Measurements from ENCODE around the gene PELI1.

The PELI1 gene

DNA sequence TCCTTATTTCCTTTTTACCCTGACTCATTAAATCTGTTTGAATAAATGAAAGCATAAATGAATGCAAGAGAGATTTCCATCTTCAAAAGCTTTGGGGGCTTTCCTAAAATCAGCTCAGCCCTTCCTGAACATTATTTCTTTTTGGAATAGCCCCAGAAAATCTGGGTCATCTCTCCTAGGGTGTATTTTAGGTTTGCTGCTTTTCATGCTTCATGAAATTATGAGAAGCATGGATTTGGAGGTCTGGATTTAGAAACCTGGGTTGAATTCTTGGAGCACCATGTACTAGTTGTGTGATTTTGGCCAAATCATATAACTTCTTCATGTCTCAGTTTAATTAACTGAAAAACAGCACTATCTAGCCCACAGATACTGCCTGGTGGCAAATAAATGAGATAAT, 24.0 kb upstream of the PELI1 start:
- CTCF ChIA-PET = interaction anchor here (1.0 to 1.3 kb wide), 2 partner anchors 9 to 10 kb away, joined by 3 to 4 read pairs; no protein-coding TSS in a partner anchor
- Histone ChIP-seq H3K4me1 (ENCODE audit: control extremely low read depth in 1 of 4, control insufficient read depth in 4 of 4, insufficient read depth in 4 of 4, low read length in 3 of 4) (no peaks in the 10 kb centered on the region), H3K27ac (ENCODE audit: insufficient read depth in 1 of 2, low read depth in 1 of 2, low read length in 2 of 2, poor library complexity in 1 of 2, severe bottlenecking in 2 of 2) (no peak overlapping the region), H3K36me3 (ENCODE audit: control insufficient read depth in 4 of 4, insufficient read depth in 4 of 4, low read length in 3 of 4) (no peaks in the 10 kb centered on the region), H3K27me3 (replicated peaks in 2 of 5; ENCODE audit: control insufficient read depth in 4 of 5, insufficient read depth in 5 of 5, low read length in 4 of 5) (no peaks in the 10 kb centered on the region), H3K4me3 (ENCODE audit: control insufficient read depth in 1 of 7, extremely low read depth in 1 of 7, insufficient read depth in 4 of 7, low read depth in 2 of 7, low read length in 6 of 7) (no peak overlapping the region), H3K9me3 (ENCODE audit: control extremely low read depth in 1 of 5, control insufficient read depth in 4 of 5, insufficient read depth in 2 of 5, low read depth in 1 of 5, low read length in 4 of 5) (no peaks in the 10 kb centered on the region)
- DNase-seq = no peak
- POLR2A ChIA-PET = no interaction called here

DNA sequence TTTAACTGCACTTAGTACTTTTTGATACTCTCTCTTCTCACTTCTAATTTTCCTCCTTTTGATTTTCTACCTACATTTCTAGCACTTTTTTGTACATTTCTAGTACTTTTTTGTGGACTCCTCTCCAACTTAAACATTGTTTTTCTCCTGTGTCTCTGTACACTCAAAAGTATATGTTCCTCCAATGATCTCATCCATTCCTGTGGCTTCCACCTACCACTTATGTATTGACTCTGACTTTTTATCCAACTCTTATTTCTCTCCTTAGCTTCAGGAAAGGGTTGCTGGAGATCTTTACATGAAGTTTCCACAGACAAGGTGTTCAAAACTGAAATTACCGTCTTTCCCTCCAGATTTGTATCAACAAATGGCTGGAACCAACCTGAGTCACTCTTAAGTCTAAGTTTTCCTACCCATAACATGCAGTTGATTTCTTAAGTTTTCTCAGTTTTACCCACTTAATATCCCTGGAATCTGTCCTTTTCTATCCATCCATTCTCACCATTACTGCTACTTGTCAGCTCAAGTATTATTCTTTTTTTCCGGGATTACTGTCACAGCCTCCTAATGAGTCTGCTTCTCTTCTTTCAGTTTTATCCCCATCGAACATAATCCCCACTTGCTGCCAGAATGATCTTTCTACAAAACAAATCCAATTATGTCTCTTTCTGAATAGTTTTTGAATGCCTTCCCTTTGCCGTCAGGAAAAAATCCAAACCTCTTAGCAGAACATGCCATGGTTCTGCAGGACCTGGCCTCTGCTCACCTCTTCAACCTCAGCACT, 22.6 kb upstream of the PELI1 start:
- no peaks in the 10 kb centered on the region for H3K27me3 ChIP-seq (replicated peaks in 2 of 5; ENCODE audit: control insufficient read depth in 4 of 5, insufficient read depth in 5 of 5, low read length in 4 of 5)
- CTCF ChIA-PET = no interaction called here

DNA sequence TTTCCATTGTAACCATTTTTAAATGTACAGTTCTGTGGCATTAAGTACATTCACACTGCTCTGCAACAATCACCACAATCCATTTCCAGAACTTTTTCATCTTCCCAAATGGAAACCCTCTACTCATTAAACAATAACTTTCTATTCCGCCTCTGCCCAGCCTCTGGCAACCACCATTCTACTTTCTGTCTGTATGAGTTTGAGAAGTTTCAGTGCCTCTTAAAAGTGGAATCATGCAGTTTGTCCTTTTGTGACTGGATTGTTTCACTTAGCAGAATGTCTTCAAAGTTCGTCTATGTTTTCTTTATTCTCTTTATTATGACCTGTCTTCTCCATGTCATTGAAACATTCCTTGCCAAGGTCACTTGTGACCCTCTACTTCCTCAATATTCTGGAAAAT, 22.0 kb upstream of the PELI1 start:
- DNase-seq = no peak
- Histone ChIP-seq H3K4me3 (ENCODE audit: control insufficient read depth in 1 of 7, extremely low read depth in 1 of 7, insufficient read depth in 4 of 7, low read depth in 2 of 7, low read length in 6 of 7) (no peak overlapping the region), H3K9me3 (ENCODE audit: control extremely low read depth in 1 of 5, control insufficient read depth in 4 of 5, insufficient read depth in 2 of 5, low read depth in 1 of 5, low read length in 4 of 5) (no peaks in the 10 kb centered on the region), H3K36me3 (ENCODE audit: control insufficient read depth in 4 of 4, insufficient read depth in 4 of 4, low read length in 3 of 4) (no peaks in the 10 kb centered on the region), H3K27me3 (replicated peaks in 2 of 5; ENCODE audit: control insufficient read depth in 4 of 5, insufficient read depth in 5 of 5, low read length in 4 of 5) (no peaks in the 10 kb centered on the region), H3K27ac (ENCODE audit: insufficient read depth in 1 of 2, low read depth in 1 of 2, low read length in 2 of 2, poor library complexity in 1 of 2, severe bottlenecking in 2 of 2) (no peak overlapping the region), H3K4me1 (ENCODE audit: control extremely low read depth in 1 of 4, control insufficient read depth in 4 of 4, insufficient read depth in 4 of 4, low read length in 3 of 4) (no peaks in the 10 kb centered on the region)
- ChIA-PET CTCF (no interaction called here), POLR2A (no interaction called here)
- WGBS (ENCODE audit: insufficient coverage) = 100% methylated on average over 1 of the region's 2 CpGs

More for the DNA sequence above, 22.6 kb upstream of the PELI1 start:
- Histone ChIP-seq H3K27ac (ENCODE audit: insufficient read depth in 1 of 2, low read depth in 1 of 2, low read length in 2 of 2, poor library complexity in 1 of 2, severe bottlenecking in 2 of 2) (no peak overlapping the region), H3K4me3 (ENCODE audit: control insufficient read depth in 1 of 7, extremely low read depth in 1 of 7, insufficient read depth in 4 of 7, low read depth in 2 of 7, low read length in 6 of 7) (no peak overlapping the region), H3K36me3 (ENCODE audit: control insufficient read depth in 4 of 4, insufficient read depth in 4 of 4, low read length in 3 of 4) (no peaks in the 10 kb centered on the region), H3K4me1 (ENCODE audit: control extremely low read depth in 1 of 4, control insufficient read depth in 4 of 4, insufficient read depth in 4 of 4, low read length in 3 of 4) (no peaks in the 10 kb centered on the region), H3K9me3 (ENCODE audit: control extremely low read depth in 1 of 5, control insufficient read depth in 4 of 5, insufficient read depth in 2 of 5, low read depth in 1 of 5, low read length in 4 of 5) (no peaks in the 10 kb centered on the region)
- POLR2A ChIA-PET = no interaction called here
- DNase-seq = no peak
- WGBS (ENCODE audit: insufficient coverage) = 100% methylated on average over 4 of the region's 4 CpGs

DNA sequence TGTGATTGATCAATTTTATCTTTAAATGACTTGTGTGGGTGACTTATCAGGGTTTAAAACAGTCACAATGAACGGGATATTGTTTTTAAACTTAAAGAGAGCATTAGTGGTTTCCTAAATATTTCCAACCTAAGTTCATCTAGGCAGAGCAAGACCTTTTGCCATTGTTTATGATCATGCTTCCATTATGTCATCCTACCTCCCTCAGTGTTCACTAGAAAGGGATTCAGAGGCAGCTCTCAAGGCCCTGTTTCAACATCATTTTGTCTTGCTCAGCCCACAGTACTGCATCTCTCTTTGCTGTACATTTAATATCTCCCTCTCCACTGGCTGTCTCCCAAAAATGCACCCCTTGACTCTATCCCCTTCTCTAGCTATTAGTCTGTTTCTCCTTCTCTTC, 21.5 kb upstream of the PELI1 start:
- no peaks in the 10 kb centered on the region for H3K4me1 ChIP-seq (ENCODE audit: control extremely low read depth in 1 of 4, control insufficient read depth in 4 of 4, insufficient read depth in 4 of 4, low read length in 3 of 4)
- CTCF ChIA-PET = interaction anchor here (0.7 kb wide), 1 partner anchor 42 kb away, joined by 3 read pairs; no protein-coding TSS in a partner anchor
- POLR2A ChIA-PET = no interaction called here
- DNase-seq = no peak
- H3K4me3 ChIP-seq (ENCODE audit: control insufficient read depth in 1 of 7, extremely low read depth in 1 of 7, insufficient read depth in 4 of 7, low read depth in 2 of 7, low read length in 6 of 7) = no peak overlapping the region
- H3K36me3 ChIP-seq (ENCODE audit: control insufficient read depth in 4 of 4, insufficient read depth in 4 of 4, low read length in 3 of 4) = no peaks in the 10 kb centered on the region
- H3K27me3 ChIP-seq (replicated peaks in 2 of 5; ENCODE audit: control insufficient read depth in 4 of 5, insufficient read depth in 5 of 5, low read length in 4 of 5) = no peaks in the 10 kb centered on the region
- WGBS (ENCODE audit: insufficient coverage) = 100% methylated on average over 1 of the region's 1 CpG
- no peak overlapping the region for H3K27ac ChIP-seq (ENCODE audit: insufficient read depth in 1 of 2, low read depth in 1 of 2, low read length in 2 of 2, poor library complexity in 1 of 2, severe bottlenecking in 2 of 2)
- H3K9me3 ChIP-seq (ENCODE audit: control extremely low read depth in 1 of 5, control insufficient read depth in 4 of 5, insufficient read depth in 2 of 5, low read depth in 1 of 5, low read length in 4 of 5) = no peaks in the 10 kb centered on the region

DNA sequence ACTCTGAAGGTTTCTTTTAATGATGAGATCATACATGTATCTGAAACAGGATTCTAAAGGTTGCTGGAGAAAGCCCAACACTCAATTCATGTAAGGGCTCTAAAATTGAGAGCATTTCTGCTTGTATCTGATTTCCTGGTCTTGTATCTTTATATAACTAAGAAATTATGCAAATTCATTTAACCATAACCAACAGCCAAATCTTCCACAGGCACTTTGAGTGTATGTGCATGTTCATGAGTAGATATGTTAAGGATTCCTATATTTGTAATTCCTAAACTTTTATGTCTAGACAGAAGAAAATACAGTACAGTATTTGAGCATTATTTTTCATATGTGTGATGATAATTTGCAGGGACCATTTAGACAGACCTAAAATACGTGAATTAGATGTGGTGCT, 20.4 kb upstream of the PELI1 start:
- ChIA-PET CTCF (no interaction called here), POLR2A (no interaction called here)
- Histone ChIP-seq H3K27me3 (replicated peaks in 2 of 5; ENCODE audit: control insufficient read depth in 4 of 5, insufficient read depth in 5 of 5, low read length in 4 of 5) (no peaks in the 10 kb centered on the region), H3K4me3 (ENCODE audit: control insufficient read depth in 1 of 7, extremely low read depth in 1 of 7, insufficient read depth in 4 of 7, low read depth in 2 of 7, low read length in 6 of 7) (no peak overlapping the region), H3K27ac (ENCODE audit: insufficient read depth in 1 of 2, low read depth in 1 of 2, low read length in 2 of 2, poor library complexity in 1 of 2, severe bottlenecking in 2 of 2) (no peak overlapping the region), H3K36me3 (ENCODE audit: control insufficient read depth in 4 of 4, insufficient read depth in 4 of 4, low read length in 3 of 4) (no peaks in the 10 kb centered on the region), H3K4me1 (ENCODE audit: control extremely low read depth in 1 of 4, control insufficient read depth in 4 of 4, insufficient read depth in 4 of 4, low read length in 3 of 4) (no peaks in the 10 kb centered on the region), H3K9me3 (ENCODE audit: control extremely low read depth in 1 of 5, control insufficient read depth in 4 of 5, insufficient read depth in 2 of 5, low read depth in 1 of 5, low read length in 4 of 5) (no peaks in the 10 kb centered on the region)
- DNase-seq = no peak
- no CpG with 5 or more reads among the region's 1 CpG for WGBS (ENCODE audit: insufficient coverage)

DNA sequence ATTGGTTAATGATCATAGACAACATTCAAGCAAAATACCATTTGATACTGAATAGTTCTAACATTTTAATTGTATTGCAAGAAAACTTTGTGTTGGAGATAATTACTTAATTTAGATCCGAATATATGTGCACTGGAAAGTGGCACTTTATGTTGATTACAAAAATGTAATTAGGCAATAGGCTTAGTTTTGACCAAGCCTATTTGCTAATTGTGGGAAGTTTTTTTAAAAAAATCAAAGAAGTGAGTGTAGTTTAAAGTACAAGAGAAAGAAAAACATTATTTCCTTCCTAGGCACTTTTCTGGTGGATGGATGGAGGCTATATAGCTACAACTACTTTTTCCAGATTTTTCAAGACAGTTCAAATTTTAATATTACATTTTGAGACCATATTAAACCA, 18.3 kb upstream of the PELI1 start:
- CTCF ChIA-PET = no interaction called here
- no peak for DNase-seq
- no peaks in the 10 kb centered on the region for H3K27me3 ChIP-seq (replicated peaks in 2 of 5; ENCODE audit: control insufficient read depth in 4 of 5, insufficient read depth in 5 of 5, low read length in 4 of 5)
- H3K27ac ChIP-seq (ENCODE audit: insufficient read depth in 1 of 2, low read depth in 1 of 2, low read length in 2 of 2, poor library complexity in 1 of 2, severe bottlenecking in 2 of 2) = no peak overlapping the region
- WGBS (ENCODE audit: insufficient coverage) = 83% methylated on average over 1 of the region's 1 CpG
- POLR2A ChIA-PET = no interaction called here
- H3K4me1 ChIP-seq (ENCODE audit: control extremely low read depth in 1 of 4, control insufficient read depth in 4 of 4, insufficient read depth in 4 of 4, low read length in 3 of 4) = no peaks in the 10 kb centered on the region
- H3K36me3 ChIP-seq (ENCODE audit: control insufficient read depth in 4 of 4, insufficient read depth in 4 of 4, low read length in 3 of 4) = no peaks in the 10 kb centered on the region
- no peaks in the 10 kb centered on the region for H3K9me3 ChIP-seq (ENCODE audit: control extremely low read depth in 1 of 5, control insufficient read depth in 4 of 5, insufficient read depth in 2 of 5, low read depth in 1 of 5, low read length in 4 of 5)
- no peak overlapping the region for H3K4me3 ChIP-seq (ENCODE audit: control insufficient read depth in 1 of 7, extremely low read depth in 1 of 7, insufficient read depth in 4 of 7, low read depth in 2 of 7, low read length in 6 of 7)

DNA sequence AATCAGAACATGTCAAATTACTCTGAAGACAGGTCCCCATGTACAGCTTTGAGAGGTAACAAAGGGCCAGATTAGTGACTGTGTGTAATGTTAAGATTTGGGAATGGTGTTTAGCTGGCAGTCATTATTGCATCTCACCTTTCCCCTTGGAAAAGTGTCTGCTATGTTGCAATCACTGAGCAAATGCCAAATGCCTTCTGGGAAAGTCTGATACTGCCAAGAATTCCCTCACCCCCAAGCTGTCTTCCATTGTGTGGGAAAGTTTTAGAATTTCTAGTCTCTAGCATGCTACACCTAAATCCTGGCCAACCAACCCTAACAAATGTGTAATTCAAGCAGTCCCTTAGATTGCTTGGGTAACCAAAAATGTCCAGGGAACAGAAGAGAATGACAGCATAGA, 13.6 kb upstream of the PELI1 start:
- Histone ChIP-seq H3K4me3 (ENCODE audit: control insufficient read depth in 1 of 7, extremely low read depth in 1 of 7, insufficient read depth in 4 of 7, low read depth in 2 of 7, low read length in 6 of 7) (no peak overlapping the region), H3K9me3 (ENCODE audit: control extremely low read depth in 1 of 5, control insufficient read depth in 4 of 5, insufficient read depth in 2 of 5, low read depth in 1 of 5, low read length in 4 of 5) (no peaks in the 10 kb centered on the region), H3K36me3 (ENCODE audit: control insufficient read depth in 4 of 4, insufficient read depth in 4 of 4, low read length in 3 of 4) (no peaks in the 10 kb centered on the region), H3K4me1 (ENCODE audit: control extremely low read depth in 1 of 4, control insufficient read depth in 4 of 4, insufficient read depth in 4 of 4, low read length in 3 of 4) (no peaks in the 10 kb centered on the region), H3K27me3 (replicated peaks in 2 of 5; ENCODE audit: control insufficient read depth in 4 of 5, insufficient read depth in 5 of 5, low read length in 4 of 5) (no peaks in the 10 kb centered on the region), H3K27ac (ENCODE audit: insufficient read depth in 1 of 2, low read depth in 1 of 2, low read length in 2 of 2, poor library complexity in 1 of 2, severe bottlenecking in 2 of 2) (no peak overlapping the region)
- POLR2A ChIA-PET = interaction anchor here (0.5 kb wide), 1 partner anchor 140 kb away, joined by 3 read pairs; no protein-coding TSS in a partner anchor
- CTCF ChIA-PET = interaction anchor here (0.9 kb wide), 1 partner anchor 10 kb away, joined by 4 read pairs; no protein-coding TSS in a partner anchor
- DNase-seq = no peak
